SK-N-SH treated with all-trans-retinoic acid at 6 μM for 48 hours (cell line): ENCODE measurements around the gene SHCBP1L.

Experiments used
- ATAC-seq: fragments of 200-7000 bp; cut with Tn5 transposase; 3 replicates; pipeline ENCODE4 v1.9.1; 2020; ENCODE audit warnings: mild to moderate bottlenecking, moderate library complexity
- ARNTL ChIP-seq: fragments of 450-650 bp; formaldehyde crosslinking; IDR thresholded peaks from 2 replicates; pipeline ENCODE4 v1.5.0; 2020; ENCODE audit warnings: low read depth, mild to moderate bottlenecking, moderate library complexity, borderline replicate concordance
- BACH2 ChIP-seq: fragments of 250-450 bp; sonication (Bioruptor Pico); IDR thresholded peaks from 2 replicates; pipeline ENCODE4 v1.9.0; 2021; ENCODE audit warnings: mild to moderate bottlenecking, borderline replicate concordance
- CSDC2 ChIP-seq: fragments of 250-450 bp; sonication (Bioruptor Pico); IDR thresholded peaks from 2 replicates; pipeline ENCODE4 v1.5.0; 2020; ENCODE audit warnings: mild to moderate bottlenecking, moderate library complexity
- ESRRG ChIP-seq: fragments of 250-450 bp; sonication (Bioruptor Pico); IDR thresholded peaks from 2 replicates; pipeline ENCODE4 v1.6.1; 2021; ENCODE audit warnings: mild to moderate bottlenecking
- GLIS3 ChIP-seq: fragments of 250-450 bp; sonication (Bioruptor Pico); IDR thresholded peaks from 2 replicates; pipeline ENCODE4 v1.5.0; 2020; ENCODE audit warnings: mild to moderate bottlenecking, moderate library complexity
- ISL1 ChIP-seq: fragments of 250-450 bp; sonication (Bioruptor Pico); IDR thresholded peaks from 2 replicates; pipeline ENCODE4 v2.1.2; 2022; ENCODE audit warnings: mild to moderate bottlenecking, moderate library complexity
- OSR1 ChIP-seq: fragments of 250-450 bp; sonication (Bioruptor Pico); IDR thresholded peaks from 2 replicates; pipeline ENCODE4 v1.8.0; 2022; ENCODE audit warnings: moderate library complexity, mild to moderate bottlenecking, inconsistent platforms
- PPARA ChIP-seq: fragments of 250-450 bp; sonication (Bioruptor Pico); IDR thresholded peaks from 2 replicates; pipeline ENCODE4 v1.5.0; 2020; ENCODE audit warnings: mild to moderate bottlenecking, borderline replicate concordance
- RARB ChIP-seq: fragments of 250-450 bp; sonication (Bioruptor Pico); IDR thresholded peaks from 2 replicates; pipeline ENCODE4 v1.8.0; 2021; ENCODE audit warnings: mild to moderate bottlenecking, moderate library complexity
- SNAI2 ChIP-seq: fragments of 250-450 bp; sonication (Bioruptor Pico); IDR thresholded peaks from 2 replicates; pipeline ENCODE4 v1.5.0; 2020; ENCODE audit warnings: mild to moderate bottlenecking, moderate library complexity
- TCF4 ChIP-seq: fragments of 250-450 bp; sonication (Bioruptor Pico); IDR thresholded peaks from 2 replicates; pipeline ENCODE4 v1.8.0; 2021; ENCODE audit warnings: mild to moderate bottlenecking, moderate library complexity, borderline replicate concordance
- TOX ChIP-seq: fragments of 250-450 bp; sonication (Bioruptor Pico); IDR thresholded peaks from 2 replicates; pipeline ENCODE4 v1.8.0; 2021; ENCODE audit warnings: mild to moderate bottlenecking, moderate library complexity, borderline replicate concordance
- ZC3H10 ChIP-seq: fragments of 250-450 bp; sonication (Bioruptor Pico); IDR thresholded peaks from 2 replicates; pipeline ENCODE4 v1.5.1; 2021; ENCODE audit warnings: mild to moderate bottlenecking, moderate library complexity
- ZFP3 ChIP-seq: fragments of 250-450 bp; sonication (Bioruptor Pico); IDR thresholded peaks from 2 replicates; pipeline ENCODE4 v1.5.0; 2020; ENCODE audit warnings: mild to moderate bottlenecking, moderate library complexity
- ZFP30 ChIP-seq: fragments of 450-650 bp; formaldehyde crosslinking; IDR thresholded peaks from 2 replicates; pipeline ENCODE4 v1.5.0; 2022; ENCODE audit warnings: mild to moderate bottlenecking, moderate library complexity
- ZNF70 ChIP-seq: fragments of 450-650 bp; formaldehyde crosslinking; IDR thresholded peaks from 2 replicates; pipeline ENCODE4 v1.5.0; 2020; ENCODE audit warnings: mild to moderate bottlenecking, moderate library complexity
- ZNF8 ChIP-seq: fragments of 450-650 bp; formaldehyde crosslinking; IDR thresholded peaks from 2 replicates; pipeline ENCODE4 v1.5.0; 2020; ENCODE audit warnings: mild to moderate bottlenecking, moderate library complexity
- TF ChIP-seq, protein P1 (sequence below): fragments of 250-450 bp; sonication (Bioruptor Pico); IDR thresholded peaks from 2 replicates; pipeline ENCODE4 v1.5.1; 2021; ENCODE audit warnings: mild to moderate bottlenecking, moderate library complexity
- TF ChIP-seq, protein P2 (sequence below): fragments of 250-450 bp; sonication (Bioruptor Pico); IDR thresholded peaks from 2 replicates; pipeline ENCODE4 v1.8.0; 2020; ENCODE audit warnings: mild to moderate bottlenecking, moderate library complexity, borderline replicate concordance
- TF ChIP-seq, protein P3 (sequence below): fragments of 250-450 bp; sonication (Bioruptor Pico); IDR thresholded peaks from 2 replicates; pipeline ENCODE4 v1.5.1; 2020; ENCODE audit warnings: low read depth, mild to moderate bottlenecking, moderate library complexity
- TF ChIP-seq, protein P4 (sequence below): fragments of 250-450 bp; sonication (Bioruptor Pico); IDR thresholded peaks from 2 replicates; pipeline ENCODE4 v1.5.0; 2020; ENCODE audit warnings: mild to moderate bottlenecking, moderate library complexity
- TF ChIP-seq, protein P5 (sequence below): fragments of 250-450 bp; sonication (Bioruptor Pico); IDR thresholded peaks from 2 replicates; pipeline ENCODE4 v1.8.0; 2021; ENCODE audit warnings: low read depth, mild to moderate bottlenecking, moderate library complexity, borderline replicate concordance

SHCBP1L gene

DNA sequence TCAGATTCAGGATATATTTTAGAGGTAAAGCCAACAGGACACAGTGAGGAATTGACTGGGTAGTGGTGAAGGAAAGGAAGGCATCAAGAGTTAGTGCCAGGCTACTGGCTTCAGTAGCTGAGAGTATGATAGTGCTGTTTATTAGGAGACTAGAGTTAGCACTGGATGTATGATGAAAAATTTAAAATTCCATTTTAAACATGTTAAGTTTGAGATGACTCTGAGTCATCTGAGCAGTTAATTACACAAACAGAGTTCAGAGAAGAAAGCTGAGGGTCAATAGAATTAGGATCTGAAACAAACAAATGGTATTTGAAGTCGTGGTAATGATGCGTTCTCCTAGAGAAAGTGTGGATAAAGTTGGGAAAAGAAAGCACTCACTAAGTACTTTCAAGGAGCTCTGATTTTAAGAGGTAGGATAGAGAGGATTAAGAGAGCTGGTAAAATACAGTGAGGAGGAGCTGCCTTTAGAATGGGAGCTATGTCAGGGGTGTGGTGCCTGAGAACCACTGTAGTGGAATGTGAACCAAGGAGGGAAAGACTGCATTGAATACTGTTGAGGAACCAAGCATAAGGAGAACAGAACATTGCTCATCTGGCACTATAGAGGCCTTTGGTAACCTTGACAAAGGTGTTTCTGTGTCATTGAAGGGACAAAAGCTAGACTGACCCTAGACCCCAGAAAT lies 21.7 kb upstream of the SHCBP1L start:
- TF ChIP-seq BACH2 (CRISPR knock-in tag) = no peak
- no peak for TF ChIP-seq ESRRG (CRISPR knock-in tag)
- TF ChIP-seq TOX (CRISPR knock-in tag) = no peak
- no peak for TF ChIP-seq ZNF8 (CRISPR knock-in tag)
- no peak for TF ChIP-seq TCF4 (CRISPR knock-in tag)
- TF ChIP-seq, protein P1, sequence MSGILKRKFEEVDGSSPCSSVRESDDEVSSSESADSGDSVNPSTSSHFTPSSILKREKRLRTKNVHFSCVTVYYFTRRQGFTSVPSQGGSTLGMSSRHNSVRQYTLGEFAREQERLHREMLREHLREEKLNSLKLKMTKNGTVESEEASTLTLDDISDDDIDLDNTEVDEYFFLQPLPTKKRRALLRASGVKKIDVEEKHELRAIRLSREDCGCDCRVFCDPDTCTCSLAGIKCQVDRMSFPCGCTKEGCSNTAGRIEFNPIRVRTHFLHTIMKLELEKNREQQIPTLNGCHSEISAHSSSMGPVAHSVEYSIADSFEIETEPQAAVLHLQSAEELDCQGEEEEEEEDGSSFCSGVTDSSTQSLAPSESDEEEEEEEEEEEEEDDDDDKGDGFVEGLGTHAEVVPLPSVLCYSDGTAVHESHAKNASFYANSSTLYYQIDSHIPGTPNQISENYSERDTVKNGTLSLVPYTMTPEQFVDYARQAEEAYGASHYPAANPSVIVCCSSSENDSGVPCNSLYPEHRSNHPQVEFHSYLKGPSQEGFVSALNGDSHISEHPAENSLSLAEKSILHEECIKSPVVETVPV (CRISPR knock-in tag) = no peak
- no peak for TF ChIP-seq OSR1 (CRISPR knock-in tag)
- no peak for TF ChIP-seq ZNF70
- TF ChIP-seq, protein P2, sequence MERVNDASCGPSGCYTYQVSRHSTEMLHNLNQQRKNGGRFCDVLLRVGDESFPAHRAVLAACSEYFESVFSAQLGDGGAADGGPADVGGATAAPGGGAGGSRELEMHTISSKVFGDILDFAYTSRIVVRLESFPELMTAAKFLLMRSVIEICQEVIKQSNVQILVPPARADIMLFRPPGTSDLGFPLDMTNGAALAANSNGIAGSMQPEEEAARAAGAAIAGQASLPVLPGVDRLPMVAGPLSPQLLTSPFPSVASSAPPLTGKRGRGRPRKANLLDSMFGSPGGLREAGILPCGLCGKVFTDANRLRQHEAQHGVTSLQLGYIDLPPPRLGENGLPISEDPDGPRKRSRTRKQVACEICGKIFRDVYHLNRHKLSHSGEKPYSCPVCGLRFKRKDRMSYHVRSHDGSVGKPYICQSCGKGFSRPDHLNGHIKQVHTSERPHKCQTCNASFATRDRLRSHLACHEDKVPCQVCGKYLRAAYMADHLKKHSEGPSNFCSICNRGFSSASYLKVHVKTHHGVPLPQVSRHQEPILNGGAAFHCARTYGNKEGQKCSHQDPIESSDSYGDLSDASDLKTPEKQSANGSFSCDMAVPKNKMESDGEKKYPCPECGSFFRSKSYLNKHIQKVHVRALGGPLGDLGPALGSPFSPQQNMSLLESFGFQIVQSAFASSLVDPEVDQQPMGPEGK (CRISPR knock-in tag) = no peak
- no peak for TF ChIP-seq ZC3H10 (CRISPR knock-in tag)
- no peak for TF ChIP-seq ARNTL (CRISPR knock-in tag)
- no peak for TF ChIP-seq RARB
- no peak for TF ChIP-seq GLIS3 (CRISPR knock-in tag)

DNA sequence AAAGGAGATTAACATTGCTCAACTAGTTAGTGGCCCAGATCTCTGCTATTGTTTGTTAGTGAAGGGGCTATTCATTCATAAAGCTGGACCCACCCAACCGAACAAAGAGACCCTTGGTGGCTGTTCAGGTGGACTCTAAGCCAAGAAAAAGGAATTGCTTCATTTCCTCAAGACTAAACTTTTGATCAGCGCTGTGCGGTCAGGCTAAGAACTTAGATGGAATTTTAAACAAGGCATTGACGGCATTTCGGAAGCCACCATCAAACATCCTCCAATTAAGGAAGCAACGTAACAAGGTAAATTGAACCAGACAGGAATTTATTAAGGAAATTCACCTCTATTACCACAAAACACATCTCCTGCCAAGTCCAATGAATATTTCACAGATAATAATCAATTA lies 19.9 kb upstream of the SHCBP1L start:
- no peak for TF ChIP-seq GLIS3 (CRISPR knock-in tag)
- TF ChIP-seq ZFP30 = no peak
- no peak for TF ChIP-seq ZFP3
- no peak for TF ChIP-seq TOX (CRISPR knock-in tag)
- TF ChIP-seq CSDC2 (CRISPR knock-in tag) = no peak
- TF ChIP-seq, protein P3, sequence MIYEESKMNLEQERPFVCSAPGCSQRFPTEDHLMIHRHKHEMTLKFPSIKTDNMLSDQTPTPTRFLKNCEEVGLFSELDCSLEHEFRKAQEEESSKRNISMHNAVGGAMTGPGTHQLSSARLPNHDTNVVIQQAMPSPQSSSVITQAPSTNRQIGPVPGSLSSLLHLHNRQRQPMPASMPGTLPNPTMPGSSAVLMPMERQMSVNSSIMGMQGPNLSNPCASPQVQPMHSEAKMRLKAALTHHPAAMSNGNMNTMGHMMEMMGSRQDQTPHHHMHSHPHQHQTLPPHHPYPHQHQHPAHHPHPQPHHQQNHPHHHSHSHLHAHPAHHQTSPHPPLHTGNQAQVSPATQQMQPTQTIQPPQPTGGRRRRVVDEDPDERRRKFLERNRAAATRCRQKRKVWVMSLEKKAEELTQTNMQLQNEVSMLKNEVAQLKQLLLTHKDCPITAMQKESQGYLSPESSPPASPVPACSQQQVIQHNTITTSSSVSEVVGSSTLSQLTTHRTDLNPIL (CRISPR knock-in tag) = no peak
- no peak for TF ChIP-seq ARNTL (CRISPR knock-in tag)
- TF ChIP-seq, protein P4, sequence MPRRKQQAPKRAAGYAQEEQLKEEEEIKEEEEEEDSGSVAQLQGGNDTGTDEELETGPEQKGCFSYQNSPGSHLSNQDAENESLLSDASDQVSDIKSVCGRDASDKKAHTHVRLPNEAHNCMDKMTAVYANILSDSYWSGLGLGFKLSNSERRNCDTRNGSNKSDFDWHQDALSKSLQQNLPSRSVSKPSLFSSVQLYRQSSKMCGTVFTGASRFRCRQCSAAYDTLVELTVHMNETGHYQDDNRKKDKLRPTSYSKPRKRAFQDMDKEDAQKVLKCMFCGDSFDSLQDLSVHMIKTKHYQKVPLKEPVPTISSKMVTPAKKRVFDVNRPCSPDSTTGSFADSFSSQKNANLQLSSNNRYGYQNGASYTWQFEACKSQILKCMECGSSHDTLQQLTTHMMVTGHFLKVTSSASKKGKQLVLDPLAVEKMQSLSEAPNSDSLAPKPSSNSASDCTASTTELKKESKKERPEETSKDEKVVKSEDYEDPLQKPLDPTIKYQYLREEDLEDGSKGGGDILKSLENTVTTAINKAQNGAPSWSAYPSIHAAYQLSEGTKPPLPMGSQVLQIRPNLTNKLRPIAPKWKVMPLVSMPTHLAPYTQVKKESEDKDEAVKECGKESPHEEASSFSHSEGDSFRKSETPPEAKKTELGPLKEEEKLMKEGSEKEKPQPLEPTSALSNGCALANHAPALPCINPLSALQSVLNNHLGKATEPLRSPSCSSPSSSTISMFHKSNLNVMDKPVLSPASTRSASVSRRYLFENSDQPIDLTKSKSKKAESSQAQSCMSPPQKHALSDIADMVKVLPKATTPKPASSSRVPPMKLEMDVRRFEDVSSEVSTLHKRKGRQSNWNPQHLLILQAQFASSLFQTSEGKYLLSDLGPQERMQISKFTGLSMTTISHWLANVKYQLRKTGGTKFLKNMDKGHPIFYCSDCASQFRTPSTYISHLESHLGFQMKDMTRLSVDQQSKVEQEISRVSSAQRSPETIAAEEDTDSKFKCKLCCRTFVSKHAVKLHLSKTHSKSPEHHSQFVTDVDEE (CRISPR knock-in tag) = no peak
- TF ChIP-seq ESRRG (CRISPR knock-in tag) = no peak
- TF ChIP-seq SNAI2 = no peak
- no peak for TF ChIP-seq ISL1
- TF ChIP-seq TCF4 (CRISPR knock-in tag) = no peak
- TF ChIP-seq RARB = no peak
- TF ChIP-seq, protein P2 (CRISPR knock-in tag) = no peak
- TF ChIP-seq ZNF70 = no peak
- ATAC-seq = no peak

More for the DNA sequence above, 21.7 kb upstream of the SHCBP1L start:
- ATAC-seq = no peak

DNA sequence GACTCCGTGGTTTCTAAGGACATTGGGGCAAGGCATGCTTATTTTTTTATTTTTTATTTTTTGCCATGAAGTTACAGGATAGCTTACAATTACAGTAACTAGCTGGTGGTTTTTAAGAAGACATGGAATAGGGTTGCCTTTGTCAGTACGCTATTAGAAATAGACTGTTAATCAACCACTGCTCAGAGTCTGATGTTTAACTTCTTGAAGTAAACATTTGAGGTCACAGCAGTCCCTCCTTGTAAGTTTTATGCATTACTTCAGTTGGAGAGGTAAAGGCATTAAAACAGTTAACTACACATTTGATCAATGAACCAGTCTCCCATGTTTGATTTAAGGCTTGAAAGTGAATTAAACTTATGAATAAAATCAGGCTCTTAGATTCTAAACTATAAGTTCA lies 19.3 kb upstream of the SHCBP1L start:
- TF ChIP-seq ISL1 (no peak), RARB (no peak), PPARA (CRISPR knock-in tag) (no peak), SNAI2 (no peak), ZFP30 (no peak), ZNF70 (no peak), TOX (CRISPR knock-in tag) (no peak), CSDC2 (CRISPR knock-in tag) (no peak), ZC3H10 (CRISPR knock-in tag) (no peak), TCF4 (CRISPR knock-in tag) (no peak)
- TF ChIP-seq, protein P5, sequence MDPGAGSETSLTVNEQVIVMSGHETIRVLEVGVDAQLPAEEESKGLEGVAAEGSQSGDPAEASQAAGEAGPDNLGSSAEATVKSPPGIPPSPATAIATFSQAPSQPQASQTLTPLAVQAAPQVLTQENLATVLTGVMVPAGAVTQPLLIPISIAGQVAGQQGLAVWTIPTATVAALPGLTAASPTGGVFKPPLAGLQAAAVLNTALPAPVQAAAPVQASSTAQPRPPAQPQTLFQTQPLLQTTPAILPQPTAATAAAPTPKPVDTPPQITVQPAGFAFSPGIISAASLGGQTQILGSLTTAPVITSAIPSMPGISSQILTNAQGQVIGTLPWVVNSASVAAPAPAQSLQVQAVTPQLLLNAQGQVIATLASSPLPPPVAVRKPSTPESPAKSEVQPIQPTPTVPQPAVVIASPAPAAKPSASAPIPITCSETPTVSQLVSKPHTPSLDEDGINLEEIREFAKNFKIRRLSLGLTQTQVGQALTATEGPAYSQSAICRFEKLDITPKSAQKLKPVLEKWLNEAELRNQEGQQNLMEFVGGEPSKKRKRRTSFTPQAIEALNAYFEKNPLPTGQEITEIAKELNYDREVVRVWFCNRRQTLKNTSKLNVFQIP = no peak
- no peak for ATAC-seq
